Measurements from ENCODE around the gene TXNDC15. TPM values are rescaled to one million over a fixed set of nuclear protein-coding genes. Genes with fewer than 3 reads are reported as not detected.

Gene TXNDC15
- polyA plus RNA-seq, 1 of the 3 experiments (the other 2 are of a cell fraction): 112 TPM

GRCh38 chr5:134937526-134937925, 63.4 kb downstream of the TXNDC15 start:
- H3K27ac ChIP-seq (ENCODE audit: low read depth in 2 of 2, low read length in 1 of 2): peak overlapping the region in 1 of 2 experiments; percentile 92; a peak in 2 of 4 replicates
- H4K20me1 ChIP-seq (ENCODE audit: insufficient read depth): no peaks in the 10 kb centered on the region
- H3K27me3 ChIP-seq (ENCODE audit: insufficient read depth): no peaks in the 10 kb centered on the region
- TF ChIP-seq PBX3 (IDR thresholded peaks at IDR 0.05) (peak; percentile 87), REST (IDR thresholded peaks at IDR 0.05; ENCODE audit: low read depth, low read length) (no peak), MAX (IDR thresholded peaks at IDR 0.05; ENCODE audit: low read depth) (0 out of 2 replicates have a peak, but pooled peaks have one; percentile 25), MXI1 (IDR thresholded peaks at IDR 0.05; ENCODE audit: low read depth, low read length) (peak; percentile 68; the same call in 1 of the 2 replicates), FOXJ3 (CRISPR knock-in tag; IDR thresholded peaks at IDR 0.05) (peak; percentile 65; the same call in 1 of the 2 replicates), RCOR1 (IDR thresholded peaks at IDR 0.05; ENCODE audit: low read length) (peak; percentile 66), EZH2phosphoT487 (IDR thresholded peaks at IDR 0.05; ENCODE audit: borderline replicate concordance, low read depth) (no peak), EP300 (IDR thresholded peaks at IDR 0.05; ENCODE audit: borderline replicate concordance in 1 of 2, low read depth in 1 of 2, low read length in 1 of 2) (peak; percentile 45 to 88; a peak in 2 of 4 replicates), RAD21 (IDR thresholded peaks at IDR 0.05; ENCODE audit: low read length) (0 out of 2 replicates have a peak, but pooled peaks have one; percentile 14), FOSL2 (IDR thresholded peaks at IDR 0.05; ENCODE audit: borderline replicate concordance, low read depth) (no peak), TCF12 (IDR thresholded peaks at IDR 0.05) (peak; percentile 94), CHD2 (IDR thresholded peaks at IDR 0.05; ENCODE audit: low read length, partially characterized antibody) (peak; percentile 64), YY1 (IDR thresholded peaks at IDR 0.05; ENCODE audit: low read depth) (no peak), USF2 (IDR thresholded peaks at IDR 0.05; ENCODE audit: borderline replicate concordance, low read depth, low read length) (no peak), POLR2AphosphoS5 (IDR thresholded peaks at IDR 0.05; ENCODE audit: low read depth, low read length) (peak; percentile 39; the same call in 1 of the 2 replicates), RFX5 (IDR thresholded peaks at IDR 0.05; ENCODE audit: low read length) (no peak)
- peak; percentile 63 for DNase-seq
- CTCF ChIA-PET: interaction anchor here (1.9 to 2.4 kb wide), 3 partner anchors 9 to 32 kb away, joined by 8 to 16 read pairs (median 9); partner anchors contain the start of gene PCBD2
- H3K9me3 ChIP-seq: no peaks in the 10 kb centered on the region
- H2AFZ ChIP-seq (ENCODE audit: low read depth): no peak overlapping the region
- POLR2A ChIA-PET: no interaction called here
- H3K9ac ChIP-seq: no peak overlapping the region
- H3K79me2 ChIP-seq (ENCODE audit: insufficient read depth): no peaks in the 10 kb centered on the region
- peaks cover 9 to 15% of the 10 kb centered on the region in 2 experiments for H3K36me3 ChIP-seq (replicated peaks in 1 of 2; ENCODE audit: control insufficient read depth in 1 of 2, insufficient read depth in 2 of 2, low read length in 1 of 2)
- no peaks in the 10 kb centered on the region for H3K9me2 ChIP-seq
- H3K4me3 ChIP-seq (ENCODE audit: low read depth in 2 of 2, low read length in 1 of 2): no peak overlapping the region
- H3F3A ChIP-seq (replicated peaks; ENCODE audit: insufficient read depth): no peaks in the 10 kb centered on the region
- peaks cover 0 to 20% of the 10 kb centered on the region in 2 experiments; a peak in 2 of 4 replicates for H3K4me1 ChIP-seq (ENCODE audit: control insufficient read depth in 1 of 2, insufficient read depth in 2 of 2, low read depth in 1 of 2, low read length in 1 of 2)
- WGBS (ENCODE audit: low lambda C conversion rate): 69% methylated on average over 8 of the region's 8 CpGs
- H3K4me2 ChIP-seq: 0 out of 2 replicates have a peak overlapping the region, but pooled peaks have one; percentile 10

All from SK-N-SH (cell line).